Fibroblast of lung (primary cell): ENCODE results near the gene FOXS1.

Experiments
- EZH2 ChIP-seq: IDR thresholded peaks from 2 replicates; pipeline ENCODE4 v1.5.1; 2012; ENCODE audit warnings: low read length, control low read depth, mild to moderate bottlenecking; ENCODE audit errors: missing control alignments
- TF ChIP-seq, protein P1 (sequence below), 2 donors: IDR thresholded peaks in 1 of 2; conservative IDR thresholded peaks in 1 of 2; 1 replicate in 1 of 2; 2 replicates in 1 of 2; pipeline ENCODE4 v1.5.1; 2011 to 2012; ENCODE audit warnings: low read length in 2 of 2, control low read depth in 1 of 2, inconsistent platforms in 1 of 2, low read depth in 1 of 2, mild to moderate bottlenecking in 1 of 2

GRCh38 chr20:31862157-31862470 is 16.7 kb upstream of the FOXS1 start:
- TF ChIP-seq EZH2, result peak; percentile 45
- TF ChIP-seq, protein P1, sequence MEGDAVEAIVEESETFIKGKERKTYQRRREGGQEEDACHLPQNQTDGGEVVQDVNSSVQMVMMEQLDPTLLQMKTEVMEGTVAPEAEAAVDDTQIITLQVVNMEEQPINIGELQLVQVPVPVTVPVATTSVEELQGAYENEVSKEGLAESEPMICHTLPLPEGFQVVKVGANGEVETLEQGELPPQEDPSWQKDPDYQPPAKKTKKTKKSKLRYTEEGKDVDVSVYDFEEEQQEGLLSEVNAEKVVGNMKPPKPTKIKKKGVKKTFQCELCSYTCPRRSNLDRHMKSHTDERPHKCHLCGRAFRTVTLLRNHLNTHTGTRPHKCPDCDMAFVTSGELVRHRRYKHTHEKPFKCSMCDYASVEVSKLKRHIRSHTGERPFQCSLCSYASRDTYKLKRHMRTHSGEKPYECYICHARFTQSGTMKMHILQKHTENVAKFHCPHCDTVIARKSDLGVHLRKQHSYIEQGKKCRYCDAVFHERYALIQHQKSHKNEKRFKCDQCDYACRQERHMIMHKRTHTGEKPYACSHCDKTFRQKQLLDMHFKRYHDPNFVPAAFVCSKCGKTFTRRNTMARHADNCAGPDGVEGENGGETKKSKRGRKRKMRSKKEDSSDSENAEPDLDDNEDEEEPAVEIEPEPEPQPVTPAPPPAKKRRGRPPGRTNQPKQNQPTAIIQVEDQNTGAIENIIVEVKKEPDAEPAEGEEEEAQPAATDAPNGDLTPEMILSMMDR (conservative IDR thresholded peaks at IDR 0.05 in 1 of 2, IDR thresholded peaks at IDR 0.05 in 1 of 2; ENCODE audit: low read depth in 1 of 2, low read length in 2 of 2), result no peak
